Neural cell (in vitro differentiated cells): ENCODE data around the gene MDM2. TPM values are rescaled to one million over a fixed set of nuclear protein-coding genes. Genes with fewer than 3 reads are reported as not detected.

Source experiments
- H2AFZ ChIP-seq: fragments of 200-600, 300-800 bp; sonication (generic), shearing (Covaris generic); 2 replicates; pipeline ENCODE4 v1.6.0; 2014; ENCODE audit warnings: low read depth, mild to moderate bottlenecking, antibody characterized with exemption, low read length, moderate library complexity
- H3F3A ChIP-seq: fragments of 200-600 bp; shearing (Covaris generic); 2 replicates; pipeline ENCODE4 v1.6.1; 2016; ENCODE audit warnings: mild to moderate bottlenecking, moderate library complexity, mixed read lengths, antibody characterized with exemption, low read length; ENCODE audit not compliant: insufficient read depth, poor library complexity, severe bottlenecking
- H3K27ac ChIP-seq: fragments of 200-600, 300-800 bp; sonication (generic), shearing (Covaris generic); 2 replicates; pipeline ENCODE4 v1.5.1; 2014; ENCODE audit warnings: mild to moderate bottlenecking, low read length, moderate library complexity
- H3K27me3 ChIP-seq: fragments of 300-800, 200-600 bp; sonication (generic), shearing (Covaris generic); 2 replicates; pipeline ENCODE4 v1.6.0; 2014; ENCODE audit warnings: mild to moderate bottlenecking, low read depth, low read length, moderate library complexity; ENCODE audit not compliant: insufficient read depth
- H3K36me3 ChIP-seq: fragments of 300-800, 200-600 bp; sonication (generic), shearing (Covaris generic); 2 replicates; pipeline ENCODE4 v1.5.1; 2014; ENCODE audit warnings: mild to moderate bottlenecking, antibody characterized with exemption, low read length, moderate library complexity; ENCODE audit not compliant: insufficient read depth
- H3K4me2 ChIP-seq: fragments of 300-800, 200-600 bp; sonication (generic), shearing (Covaris generic); 2 replicates; pipeline ENCODE4 v1.6.0; 2014; ENCODE audit warnings: mild to moderate bottlenecking, low read length
- H3K4me3 ChIP-seq: fragments of 300-800, 200-600 bp; sonication (generic), shearing (Covaris generic); 2 replicates; pipeline ENCODE4 v1.5.1; 2014; ENCODE audit warnings: mild to moderate bottlenecking, low read length, moderate library complexity
- H3K79me2 ChIP-seq: fragments of 200-600 bp; shearing (Covaris generic); replicated peaks from 2 replicates; pipeline ENCODE4 v1.6.0; 2014; ENCODE audit warnings: mild to moderate bottlenecking, low read length, moderate library complexity; ENCODE audit not compliant: insufficient read depth
- H3K9ac ChIP-seq: fragments of 300-800, 200-600 bp; sonication (generic), shearing (Covaris generic); 2 replicates; pipeline ENCODE4 v1.6.1; 2016; ENCODE audit warnings: mild to moderate bottlenecking, low read length, mixed read lengths
- H3K9me2 ChIP-seq: fragments of 200-600 bp; shearing (Covaris generic); 2 replicates; pipeline ENCODE4 v1.6.1; 2016; ENCODE audit warnings: mild to moderate bottlenecking, low read length, mixed read lengths; ENCODE audit not compliant: insufficient read depth
- H3K9me3 ChIP-seq: fragments of 200-600, 300-800 bp; sonication (generic), shearing (Covaris generic); 2 replicates; pipeline ENCODE4 v1.6.1; 2016; ENCODE audit warnings: mild to moderate bottlenecking, mixed run types, low read length, moderate library complexity, mixed read lengths
- H4K20me1 ChIP-seq: fragments of 200-600 bp; shearing (Covaris generic); 2 replicates; pipeline ENCODE4 v1.6.1; 2016; ENCODE audit warnings: mild to moderate bottlenecking, mixed run types; ENCODE audit not compliant: insufficient read depth
- EP300 ChIP-seq: fragments of 450-650 bp; conservative IDR thresholded peaks from 2 replicates; pipeline ENCODE4 v1.6.1; 2014; ENCODE audit warnings: antibody characterized with exemption, mild to moderate bottlenecking, moderate library complexity; ENCODE audit not compliant: poor library complexity, severe bottlenecking
- EZH2 ChIP-seq: fragments of 200-600, 300-800 bp; shearing (Covaris generic), sonication (generic); IDR thresholded peaks from 2 replicates; pipeline ENCODE4 v1.6.1; 2014; ENCODE audit warnings: antibody characterized with exemption, low read length, borderline replicate concordance, mild to moderate bottlenecking; ENCODE audit not compliant: insufficient read depth, poor library complexity, severe bottlenecking
- MXI1 ChIP-seq: fragments of 450-650 bp; conservative IDR thresholded peaks from 2 replicates; pipeline ENCODE4 v1.6.1; 2014; ENCODE audit warnings: antibody characterized with exemption, mild to moderate bottlenecking; ENCODE audit not compliant: poor library complexity, severe bottlenecking
- POLR2AphosphoS5 ChIP-seq: IDR thresholded peaks from 2 replicates; pipeline ENCODE4 v1.6.1; 2012
- RAD21 ChIP-seq: fragments of 450-650 bp; conservative IDR thresholded peaks from 2 replicates; pipeline ENCODE4 v1.6.1; 2014; ENCODE audit warnings: antibody characterized with exemption, mild to moderate bottlenecking, moderate library complexity
- REST ChIP-seq: IDR thresholded peaks from 2 replicates; pipeline ENCODE4 v1.6.1; 2012; ENCODE audit warnings: borderline replicate concordance
- SMC3 ChIP-seq: fragments of 450-650 bp; conservative IDR thresholded peaks from 2 replicates; pipeline ENCODE4 v1.6.1; 2014; ENCODE audit warnings: antibody characterized with exemption, mild to moderate bottlenecking, moderate library complexity; ENCODE audit not compliant: poor library complexity
- TAF1 ChIP-seq: IDR thresholded peaks from 2 replicates; pipeline ENCODE4 v1.6.1; 2012; ENCODE audit warnings: low read depth
- polyA plus RNA-seq: library from polyadenylated mRNA; depleted of rRNA; stranded (reverse); fragments of >200 nt; gene quantifications from 2 replicates; pipeline ENCODE4 v1.2.3, GENCODE V29; 2014
- TF ChIP-seq, protein P1 (sequence below): fragments of 450-650 bp; IDR thresholded peaks from 2 replicates; pipeline ENCODE4 v1.5.1; 2014; ENCODE audit warnings: antibody characterized with exemption, mild to moderate bottlenecking, moderate library complexity; ENCODE audit not compliant: poor library complexity, severe bottlenecking

Gene MDM2
- polyA plus RNA-seq, 1 donor from 2014 or later, result 37.5 TPM

GRCh38 chr12:68828672-68829068 lies 20.7 kb downstream of the MDM2 start:
- no peaks in the 10 kb centered on the region for H4K20me1 ChIP-seq
- TF ChIP-seq POLR2AphosphoS5 (no peak), MXI1 (no peak)
- no peak overlapping the region for H3K4me2 ChIP-seq
- no peaks in the 10 kb centered on the region for H3K9me2 ChIP-seq
- H2AFZ ChIP-seq, result no peak overlapping the region
- H3K4me3 ChIP-seq, result no peak overlapping the region
- no peak overlapping the region for H3K27ac ChIP-seq
- H3K79me2 ChIP-seq, result no peaks in the 10 kb centered on the region
- H3F3A ChIP-seq, result no peaks in the 10 kb centered on the region
- H3K36me3 ChIP-seq, result peaks cover 4% of the 10 kb centered on the region
- no peaks in the 10 kb centered on the region for H3K9me3 ChIP-seq
- H3K27me3 ChIP-seq, result no peaks in the 10 kb centered on the region
- no peak overlapping the region for H3K9ac ChIP-seq

GRCh38 chr12:68831272-68831671 lies 23.3 kb downstream of the MDM2 start:
- Histone ChIP-seq H3K9me2 (no peaks in the 10 kb centered on the region), H3K4me3 (no peak overlapping the region), H3K9me3 (no peaks in the 10 kb centered on the region), H3F3A (no peaks in the 10 kb centered on the region), H3K79me2 (no peaks in the 10 kb centered on the region), H3K27ac (no peak overlapping the region), H2AFZ (no peak overlapping the region), H3K36me3 (no peaks in the 10 kb centered on the region), H3K27me3 (no peaks in the 10 kb centered on the region), H3K4me2 (no peak overlapping the region), H3K9ac (no peak overlapping the region), H4K20me1 (no peaks in the 10 kb centered on the region)
- TF ChIP-seq RAD21, result no peak
- TF ChIP-seq EZH2, result no peak
- no peak for TF ChIP-seq SMC3
- TF ChIP-seq MXI1, result no peak
- TF ChIP-seq REST, result no peak
- no peak for TF ChIP-seq POLR2AphosphoS5
- TF ChIP-seq, protein P1, sequence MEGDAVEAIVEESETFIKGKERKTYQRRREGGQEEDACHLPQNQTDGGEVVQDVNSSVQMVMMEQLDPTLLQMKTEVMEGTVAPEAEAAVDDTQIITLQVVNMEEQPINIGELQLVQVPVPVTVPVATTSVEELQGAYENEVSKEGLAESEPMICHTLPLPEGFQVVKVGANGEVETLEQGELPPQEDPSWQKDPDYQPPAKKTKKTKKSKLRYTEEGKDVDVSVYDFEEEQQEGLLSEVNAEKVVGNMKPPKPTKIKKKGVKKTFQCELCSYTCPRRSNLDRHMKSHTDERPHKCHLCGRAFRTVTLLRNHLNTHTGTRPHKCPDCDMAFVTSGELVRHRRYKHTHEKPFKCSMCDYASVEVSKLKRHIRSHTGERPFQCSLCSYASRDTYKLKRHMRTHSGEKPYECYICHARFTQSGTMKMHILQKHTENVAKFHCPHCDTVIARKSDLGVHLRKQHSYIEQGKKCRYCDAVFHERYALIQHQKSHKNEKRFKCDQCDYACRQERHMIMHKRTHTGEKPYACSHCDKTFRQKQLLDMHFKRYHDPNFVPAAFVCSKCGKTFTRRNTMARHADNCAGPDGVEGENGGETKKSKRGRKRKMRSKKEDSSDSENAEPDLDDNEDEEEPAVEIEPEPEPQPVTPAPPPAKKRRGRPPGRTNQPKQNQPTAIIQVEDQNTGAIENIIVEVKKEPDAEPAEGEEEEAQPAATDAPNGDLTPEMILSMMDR, result no peak
- no peak for TF ChIP-seq EP300
- TF ChIP-seq TAF1, result no peak
